Hematopoietic multipotent progenitor cell (in vitro differentiated cells): Measurements from ENCODE around the gene HIGD2A. TPM values are rescaled to one million over a fixed set of nuclear protein-coding genes. Genes with fewer than 3 reads are reported as not detected.
"Not testable (repeated sequence)": the region's sequence is repeated elsewhere in the genome, so short reads cannot be mapped to it uniquely, and the experiment has no call there.

Source experiments
- DNase-seq, 3 donors: peaks; one replicate each; pipeline ENCODE4 v3.0.0-alpha.2; 2011 to 2015; ENCODE audit warnings: low read depth in 2 of 3, low spot score in 2 of 3
- total RNA-seq: library from RNA; depleted of rRNA; stranded (reverse); fragments of >200 nt; gene quantifications from one replicate; pipeline ENCODE4 v1.2.3, GENCODE V29; 2012

HIGD2A gene
- total RNA-seq, 1 donor, result 108 TPM

DNA sequence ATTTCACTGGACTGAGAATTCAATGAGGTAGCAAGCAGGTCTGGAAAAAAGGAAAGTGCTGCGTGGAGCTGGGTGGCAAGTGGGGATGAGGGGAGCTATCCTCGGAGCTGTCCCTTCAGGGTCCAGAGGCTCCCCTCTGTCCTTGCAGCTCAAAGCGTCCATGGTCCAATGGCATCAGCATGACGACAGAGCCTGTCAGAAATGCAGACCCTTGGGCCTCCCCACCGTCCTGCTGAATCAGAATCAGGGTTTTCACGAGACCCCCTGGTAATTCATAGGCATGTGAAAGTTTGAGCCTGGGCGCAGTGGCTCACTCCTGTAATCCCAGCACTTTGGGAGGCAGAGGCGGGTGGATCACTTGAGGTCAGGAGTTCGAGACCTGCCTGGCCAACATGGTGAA is 5.5 kb downstream of the HIGD2A start:
- DNase-seq, result no peak

DNA sequence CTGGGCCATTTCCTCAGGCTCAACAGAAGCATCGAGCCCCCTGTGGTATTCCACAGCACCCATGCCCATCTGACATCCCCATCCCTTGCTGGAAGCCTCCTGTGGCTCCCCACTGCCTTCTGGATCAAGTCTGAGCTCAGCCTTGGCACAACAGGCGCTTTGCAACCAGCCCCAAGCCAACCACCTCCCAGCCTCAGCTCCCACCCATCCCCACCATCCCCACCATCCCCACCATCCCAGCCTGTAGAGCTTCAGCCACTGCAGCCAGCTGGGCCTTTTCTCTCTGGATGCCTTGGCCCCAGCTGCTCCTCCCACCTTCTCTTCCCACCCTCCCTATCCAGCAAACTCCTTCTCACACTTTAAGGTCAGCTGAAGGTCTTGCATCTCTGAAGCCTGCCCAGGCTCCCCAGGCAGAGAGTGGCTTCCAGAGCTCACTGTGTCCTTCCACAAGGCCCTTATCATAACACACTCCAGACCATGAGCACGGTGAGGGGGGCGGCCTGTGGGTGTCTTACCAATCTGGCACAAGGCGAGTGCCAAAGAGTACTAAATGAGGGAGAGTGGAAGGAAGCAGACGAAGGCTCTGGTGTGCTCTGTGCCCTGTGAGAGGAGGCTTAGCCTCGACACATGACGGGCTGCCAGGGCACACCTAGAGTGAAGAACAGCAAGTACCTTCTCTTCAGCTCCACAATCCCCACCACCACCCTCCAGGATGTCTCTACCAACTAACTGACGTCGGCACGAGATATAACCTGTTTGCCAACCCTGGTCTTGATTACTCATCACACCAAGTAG is 6.5 kb downstream of the HIGD2A start:
- no peak for DNase-seq

DNA sequence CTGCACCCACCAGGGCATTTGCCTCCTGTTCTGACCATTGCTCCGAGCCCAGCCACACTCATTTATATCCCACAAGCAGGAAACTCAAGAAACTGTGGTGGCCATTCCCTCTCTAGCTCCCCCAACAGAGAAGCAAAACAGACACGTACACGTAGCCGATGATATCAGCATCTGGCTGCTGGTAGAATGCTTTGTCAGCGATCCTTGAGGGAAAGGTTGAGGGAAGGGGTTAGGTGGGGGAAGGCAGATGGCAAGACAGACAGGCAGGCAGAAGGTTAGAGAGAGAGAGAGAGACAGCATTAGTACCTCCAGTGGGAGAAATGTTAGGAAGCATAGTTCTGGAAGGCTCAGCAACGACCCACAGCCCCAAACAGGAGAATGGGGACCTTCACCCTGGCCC is 7.8 kb downstream of the HIGD2A start:
- no peak for DNase-seq

DNA sequence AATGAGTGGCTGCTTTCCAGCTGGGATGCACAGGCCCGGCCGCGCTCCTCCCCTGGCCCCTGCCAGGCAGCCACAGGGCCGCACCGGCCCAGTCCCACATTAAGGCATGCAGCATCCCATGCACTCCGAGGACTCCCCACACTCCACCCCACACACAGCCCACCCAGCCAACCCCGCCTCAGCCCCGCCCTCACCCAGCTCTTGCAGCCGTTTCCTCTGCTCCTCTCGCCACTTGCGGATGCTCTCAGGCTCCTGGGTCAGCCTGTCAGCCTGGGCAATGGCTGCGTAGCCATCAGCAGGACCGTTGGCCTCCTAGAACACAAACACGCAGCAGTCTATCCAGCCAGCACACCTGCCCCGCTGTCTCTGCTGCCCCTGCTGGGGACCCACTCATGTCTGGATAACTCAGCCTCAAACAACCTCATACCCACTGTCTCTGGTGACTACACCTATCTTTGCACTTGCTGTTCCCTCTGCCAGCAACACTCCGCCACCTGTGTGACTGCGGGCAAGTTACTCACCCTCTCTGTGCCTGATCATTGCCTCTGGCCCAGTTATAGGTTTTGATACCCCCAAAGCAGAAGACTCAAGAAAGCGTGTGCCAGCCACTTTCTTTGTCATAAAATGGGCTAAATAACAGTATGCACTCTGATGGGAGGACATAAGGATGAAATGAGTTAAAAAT is 9.3 kb downstream of the HIGD2A start:
- no peak for DNase-seq

DNA sequence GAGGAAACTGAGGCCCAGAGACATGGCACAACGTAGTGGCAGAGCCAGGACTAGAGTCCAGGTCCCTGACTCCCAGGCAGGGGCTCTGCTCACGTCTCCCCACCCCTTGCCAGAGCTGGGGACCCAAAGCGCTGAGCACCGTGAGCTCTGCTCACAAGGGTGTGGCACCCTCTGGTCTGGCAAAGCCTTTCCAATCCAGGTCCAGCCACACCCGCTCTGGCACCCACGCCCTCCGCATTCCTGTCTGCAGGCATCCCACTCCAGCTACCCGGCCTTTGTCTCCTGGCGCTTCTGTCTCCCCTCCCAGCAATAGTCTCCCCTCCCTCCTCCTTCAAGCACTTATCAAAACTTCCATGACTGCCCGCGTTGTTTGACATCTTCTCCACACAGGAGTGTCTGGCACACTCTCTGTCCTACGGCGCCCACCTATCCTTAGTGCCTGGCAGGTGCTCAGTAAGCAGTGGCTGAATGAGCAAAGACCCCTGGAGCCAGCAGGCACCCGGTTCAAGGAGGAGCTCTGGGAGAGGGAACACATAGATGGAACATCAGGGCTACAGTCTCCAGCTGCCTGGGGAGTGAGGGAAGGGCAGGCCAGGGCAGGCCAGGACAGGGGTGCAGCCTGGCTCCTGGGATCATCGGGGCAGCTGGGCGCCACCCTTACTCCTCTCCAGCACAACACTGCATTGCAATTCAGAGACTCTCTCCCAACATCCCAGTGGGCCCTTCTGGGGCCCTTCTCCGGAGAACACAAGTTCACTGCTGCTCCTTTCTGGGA is 12.0 kb downstream of the HIGD2A start:
- no peak for DNase-seq

DNA sequence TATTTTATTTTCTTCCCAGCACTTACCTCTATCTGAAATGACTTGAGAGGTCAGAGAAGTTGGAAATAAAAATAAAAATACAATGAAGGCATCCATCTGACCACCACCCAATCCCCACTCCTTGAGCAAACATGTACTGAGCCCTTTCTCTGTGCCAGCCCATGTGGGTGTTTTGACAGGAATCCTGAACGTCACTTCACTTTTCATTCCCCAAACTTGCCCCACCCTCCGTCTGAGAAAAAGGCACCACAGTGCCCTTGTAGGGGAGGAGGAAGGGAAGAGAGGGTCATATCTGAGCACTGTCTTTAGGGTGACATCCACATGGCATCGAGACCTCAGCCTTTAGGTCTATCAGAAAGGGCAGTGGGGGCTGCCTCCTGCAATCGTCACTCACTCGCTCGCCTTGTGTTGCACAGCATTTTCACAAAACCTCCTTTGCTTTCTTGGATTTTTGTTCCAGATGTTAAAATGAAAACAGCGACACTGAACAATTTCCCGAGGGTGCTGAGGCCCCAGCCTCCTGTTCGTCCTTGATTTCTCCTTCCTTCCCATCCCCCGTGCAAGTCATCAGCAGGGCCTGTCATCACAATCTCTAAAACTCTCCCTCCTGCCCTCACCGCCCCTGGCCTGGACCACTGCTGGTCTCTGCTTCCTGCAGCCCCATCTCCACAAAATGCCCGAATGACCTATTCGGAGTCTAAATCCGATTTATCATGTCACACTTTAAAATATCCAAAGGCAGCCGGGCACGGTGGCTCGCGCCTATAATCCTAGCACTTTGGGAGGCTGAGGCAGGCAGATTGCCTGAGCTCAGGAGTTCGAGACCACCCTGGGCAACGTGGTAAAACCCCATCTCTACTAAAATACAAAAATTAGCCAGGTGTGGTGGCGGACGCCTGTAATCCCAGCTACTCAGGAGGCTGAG is 13.0 kb downstream of the HIGD2A start:
- DNase-seq, result no peak

DNA sequence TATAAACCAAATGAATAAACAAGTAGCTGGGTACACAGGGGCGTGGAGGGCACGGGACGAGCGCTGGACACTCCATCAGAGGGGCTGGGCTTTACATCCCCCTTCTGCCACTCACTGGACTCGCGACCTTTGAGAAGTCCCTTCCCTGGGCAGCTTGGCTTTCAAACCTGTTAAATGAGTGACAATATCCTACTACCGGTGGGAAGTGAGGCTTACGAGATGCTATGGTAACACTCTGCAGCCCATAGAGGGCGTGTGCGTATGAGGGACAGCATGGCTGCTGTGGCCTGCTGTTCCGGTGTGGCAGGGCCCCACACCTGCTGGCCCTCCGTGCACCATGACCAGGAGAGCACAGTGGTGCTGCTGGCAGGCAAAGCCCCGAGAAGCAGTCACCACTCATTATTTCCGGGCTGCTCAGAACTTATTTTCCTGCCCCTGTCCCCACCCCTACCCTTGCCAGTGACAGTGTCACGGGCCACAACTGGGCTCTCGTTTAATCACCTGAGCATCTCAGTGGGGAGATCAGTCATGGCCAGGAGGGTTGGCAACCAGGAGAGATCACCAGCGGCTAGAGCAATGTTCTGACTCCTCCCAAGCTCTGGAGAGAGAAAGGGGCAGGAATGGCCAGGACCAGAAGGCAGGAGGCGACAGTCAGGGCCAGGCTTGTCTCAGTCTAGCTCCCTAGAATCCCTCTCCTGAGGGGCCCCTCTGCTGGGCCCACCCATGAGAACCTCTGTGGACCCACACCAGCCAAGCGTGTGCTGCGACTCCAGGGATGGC is 17.3 kb downstream of the HIGD2A start:
- no peak for DNase-seq

DNA sequence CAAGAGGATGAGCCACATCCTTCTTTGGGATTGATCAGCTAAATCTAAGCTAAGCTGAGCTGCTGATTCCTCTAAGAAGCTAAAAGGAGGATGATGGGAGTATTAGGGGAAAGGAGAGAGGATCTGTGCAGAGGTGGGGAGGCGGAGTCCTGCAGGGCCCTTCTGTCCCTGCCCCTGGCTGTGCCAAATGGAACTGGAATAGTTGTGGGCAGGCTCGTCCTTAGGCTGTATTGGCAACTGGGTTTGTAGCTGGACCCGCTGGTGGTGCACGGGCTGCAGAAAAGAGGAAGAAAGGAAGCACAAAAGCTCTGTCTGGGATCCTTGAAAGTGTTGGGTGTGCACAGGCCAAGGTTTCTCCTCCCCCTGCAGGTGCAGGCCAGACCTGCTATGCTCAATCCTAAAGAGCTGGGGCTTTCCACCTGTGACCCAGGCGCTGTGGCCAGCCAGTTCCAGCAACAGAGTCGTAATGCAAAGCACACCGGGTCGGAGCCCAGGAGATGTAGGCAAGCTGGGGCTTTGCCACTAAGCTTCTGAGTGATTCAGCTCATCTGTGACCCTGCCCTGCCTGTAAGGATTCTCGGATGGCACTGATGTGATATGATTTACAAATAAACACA is 18.0 kb downstream of the HIGD2A start:
- no peak for DNase-seq

DNA sequence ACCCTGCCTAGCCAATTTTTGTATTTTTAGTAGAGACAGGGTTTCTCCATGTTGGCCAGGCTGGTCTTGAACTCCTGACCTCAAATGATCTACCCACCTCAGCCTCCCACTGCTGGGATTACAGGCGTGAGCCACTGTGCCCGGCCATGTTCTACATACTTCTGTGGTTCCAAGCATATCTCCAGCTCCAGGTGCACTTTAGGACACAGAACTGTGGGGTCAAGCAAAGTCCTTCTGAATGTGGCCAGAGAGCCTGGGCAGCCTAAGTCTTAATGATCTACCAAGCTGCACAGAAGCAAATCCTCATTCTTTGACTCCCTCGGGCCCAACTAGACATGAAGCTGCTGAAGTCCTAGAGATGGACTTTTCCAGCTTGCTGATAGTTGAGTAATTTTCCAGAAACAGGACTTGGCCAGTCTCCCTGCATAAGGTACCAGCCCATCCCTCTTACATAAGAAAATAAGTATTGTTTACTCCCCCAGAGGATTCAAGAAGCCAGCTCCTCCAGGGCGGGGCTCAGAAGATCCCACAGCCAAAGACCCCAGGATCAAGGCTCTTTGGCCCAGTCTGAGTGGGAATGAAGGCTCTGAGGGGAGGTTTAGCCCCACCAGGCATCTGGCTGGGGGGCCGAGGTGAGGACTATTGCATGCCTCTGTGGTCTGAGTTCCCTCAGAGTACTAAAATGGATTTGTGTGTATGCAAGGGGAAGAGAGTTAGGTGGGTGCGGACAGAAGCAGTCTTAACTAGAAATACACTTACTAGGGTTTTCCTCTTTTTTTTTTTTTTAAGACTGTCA is 19.1 kb downstream of the HIGD2A start:
- DNase-seq, result no peak

DNA sequence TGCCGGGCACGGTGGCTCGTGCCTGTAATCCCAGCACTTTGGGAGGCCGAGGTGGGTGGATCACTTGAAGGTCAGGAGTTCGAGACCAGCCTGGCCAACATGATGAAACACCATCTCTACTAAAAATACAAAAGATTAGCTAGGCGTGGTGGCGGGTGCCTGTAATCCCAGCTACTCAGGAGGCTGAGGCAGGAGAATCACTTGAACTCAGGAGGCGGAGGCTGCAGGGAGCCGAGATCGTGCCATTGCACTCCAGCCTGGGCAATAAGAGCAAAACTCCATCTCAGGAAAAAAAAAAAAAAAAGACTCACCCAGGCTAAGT is 19.7 kb downstream of the HIGD2A start:
- DNase-seq, result not testable (repeated sequence)

DNA sequence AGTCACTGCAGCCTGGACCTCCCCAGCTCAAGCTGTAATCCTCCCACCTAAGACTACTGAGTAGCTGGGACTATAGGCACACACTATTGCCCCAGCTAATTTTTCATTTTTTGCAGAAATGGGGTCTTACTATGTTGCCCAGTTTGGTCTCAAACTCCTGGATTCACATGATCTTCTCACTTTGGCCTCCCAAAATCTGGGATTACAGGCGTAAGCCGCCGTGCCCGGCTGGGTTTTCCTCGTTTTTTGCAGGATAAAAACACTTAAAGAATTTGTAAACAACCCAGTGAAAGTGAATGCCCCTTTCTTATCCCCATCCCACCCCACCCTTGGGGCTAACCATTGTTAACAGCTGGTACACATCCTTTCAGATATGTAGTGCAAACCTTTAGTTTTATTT is 20.0 kb downstream of the HIGD2A start:
- no peak for DNase-seq

DNA sequence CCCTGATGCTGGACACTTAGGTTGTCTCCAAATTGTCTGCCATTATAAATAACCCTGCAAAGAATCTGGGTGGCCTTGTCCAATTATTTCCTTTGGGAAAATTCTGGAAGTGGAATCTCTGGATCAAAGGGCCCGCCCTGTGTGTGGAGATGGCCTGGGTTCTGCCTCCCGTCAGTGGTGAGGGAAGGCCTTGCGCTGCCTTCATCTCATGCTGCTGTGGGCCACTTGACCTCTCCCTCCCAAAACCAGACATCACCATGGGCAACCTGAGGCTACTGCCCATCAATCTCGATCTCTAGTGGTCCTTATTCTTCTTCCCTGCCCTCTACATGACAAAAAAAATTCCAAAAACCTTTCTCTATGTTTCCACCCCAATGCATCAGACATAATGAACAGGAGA is 21.2 kb downstream of the HIGD2A start:
- no peak for DNase-seq

DNA sequence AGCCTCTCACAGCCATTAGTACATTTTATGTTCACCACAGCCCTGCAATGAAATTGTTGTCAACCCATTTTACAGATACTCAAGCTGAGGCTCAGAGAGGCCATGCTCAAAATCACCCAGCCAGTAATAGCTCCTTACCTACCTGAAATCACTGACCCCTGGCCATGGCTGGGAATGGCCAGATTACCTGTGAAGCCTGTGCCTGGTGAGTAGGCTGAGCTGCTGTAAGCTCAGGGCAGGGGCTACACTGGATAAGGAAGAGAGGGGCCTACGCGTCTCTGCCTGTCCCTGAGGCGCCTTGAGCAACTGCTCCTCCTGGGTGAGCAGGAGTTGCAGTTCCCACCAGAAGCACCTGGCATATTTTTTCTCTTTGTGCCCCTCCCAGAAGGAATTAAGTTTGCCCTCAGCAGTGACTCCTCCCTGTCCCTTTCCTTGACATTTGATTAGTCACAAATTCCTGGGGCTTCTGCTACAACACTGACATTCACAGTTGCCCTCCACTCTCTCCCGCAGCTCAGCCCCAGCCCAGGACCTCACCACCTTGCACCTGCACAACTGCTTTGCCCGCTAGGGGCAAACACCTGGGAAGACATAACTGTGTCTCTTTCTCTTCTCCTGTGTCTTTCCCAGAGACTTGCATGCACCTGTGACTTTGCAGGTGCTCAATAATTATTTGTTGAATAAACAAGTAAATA is 22.1 kb downstream of the HIGD2A start:
- no peak for DNase-seq

DNA sequence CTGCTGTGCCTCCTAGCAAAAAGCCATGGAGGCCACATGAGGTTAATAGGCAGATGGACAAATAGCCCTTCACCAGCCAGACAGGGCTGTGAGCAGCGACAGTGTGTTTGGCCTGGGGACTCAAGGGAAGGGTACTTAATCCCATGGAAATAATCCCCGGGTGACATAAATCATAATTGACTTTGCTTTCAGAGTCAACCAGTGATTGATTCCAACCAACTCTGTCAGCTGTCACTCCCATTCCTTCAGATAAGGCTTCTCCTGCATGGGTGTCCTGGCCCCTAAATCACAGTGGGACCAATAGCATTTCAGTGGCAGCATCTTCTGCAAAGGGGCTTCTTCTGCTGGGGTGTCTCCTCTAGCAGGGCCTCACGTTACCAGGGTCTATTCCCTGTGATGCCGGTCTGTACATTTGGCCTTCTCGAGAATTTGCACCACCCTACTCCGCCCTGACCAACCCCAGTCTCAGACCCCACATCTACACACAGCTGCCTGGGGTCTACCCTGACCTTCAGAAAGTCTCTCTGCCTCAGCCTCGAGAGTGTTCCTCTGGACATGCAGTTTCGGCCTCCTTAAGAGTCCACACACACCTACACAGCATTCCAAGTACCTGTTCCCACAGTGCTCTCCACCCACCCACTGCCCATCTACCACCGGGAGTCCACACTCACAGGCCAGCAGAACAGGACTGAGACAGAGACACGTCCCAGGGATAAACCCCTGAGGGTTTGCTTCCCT is 24.1 kb downstream of the HIGD2A start:
- DNase-seq, result no peak

DNA sequence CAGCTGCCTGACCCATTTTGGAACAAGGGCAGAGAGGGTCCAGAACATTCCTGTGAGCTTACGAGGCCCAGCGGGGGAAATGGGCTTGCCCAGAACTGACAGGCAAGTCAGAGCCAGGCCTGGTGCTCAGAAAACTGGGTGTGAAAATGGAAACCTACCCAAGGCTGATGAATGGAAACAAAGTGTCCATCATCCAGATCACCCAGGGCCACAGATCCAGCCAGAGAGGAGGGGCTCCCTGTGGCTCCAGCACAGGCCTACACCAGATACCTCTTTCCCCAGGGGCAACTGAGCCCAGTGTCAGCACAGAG is 24.7 kb downstream of the HIGD2A start:
- DNase-seq, result no peak

DNA sequence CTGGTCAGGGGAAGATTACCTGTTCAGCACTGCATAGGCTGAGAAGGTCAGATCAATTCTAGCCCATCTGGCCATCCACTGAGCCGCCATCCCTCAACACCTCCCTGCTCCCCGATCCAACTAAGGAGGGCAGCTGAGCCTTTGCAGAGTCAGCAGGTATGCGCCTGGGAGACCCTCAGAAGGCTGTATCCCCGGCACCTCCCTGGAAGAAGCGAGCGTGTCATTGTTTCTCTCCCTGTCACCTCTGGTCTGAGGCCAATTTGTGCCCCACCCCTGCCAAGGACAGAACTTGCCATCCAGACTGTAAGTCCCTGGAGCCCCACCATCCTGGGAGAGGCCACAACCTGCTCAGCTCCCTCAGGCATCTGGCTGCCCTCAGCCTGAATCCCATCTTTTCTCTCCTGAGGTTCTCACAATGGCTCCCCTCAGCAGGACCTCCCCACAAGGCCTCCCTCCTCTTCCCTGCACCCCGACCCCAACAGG is 25.2 kb downstream of the HIGD2A start:
- DNase-seq, result no peak

DNA sequence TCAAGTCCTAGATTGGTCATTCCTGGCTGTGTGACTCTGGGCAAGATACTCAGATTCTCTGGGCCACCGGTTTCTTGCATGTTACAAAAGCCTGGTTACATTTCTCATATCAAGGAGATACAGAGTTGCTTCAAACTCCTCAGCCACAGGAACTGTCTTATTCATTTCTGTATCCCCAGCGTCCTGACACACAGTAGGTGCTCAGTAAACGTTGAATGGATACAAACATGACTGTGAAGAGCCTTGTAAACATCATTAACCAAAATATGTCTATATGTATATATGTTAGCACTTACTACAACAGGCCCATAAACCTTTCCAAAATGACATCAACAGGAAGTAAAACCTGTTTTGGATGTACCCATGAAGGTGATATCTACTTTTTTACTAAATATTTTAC is 26.2 kb downstream of the HIGD2A start:
- no peak for DNase-seq
